Umbilical cord (tissue), 2 donors: ENCODE measurements around the gene EFL1. TPM values are rescaled to one million over a fixed set of nuclear protein-coding genes. Genes with fewer than 3 reads are reported as not detected.
A peak's percentile ranks its signal among the peaks of the same experiment; 100 is the strongest.
"Not testable (repeated sequence)": the region's sequence is repeated elsewhere in the genome, so short reads cannot be mapped to it uniquely, and the experiment has no call there.

Experiments
- DNase-seq: peaks from one replicate; pipeline ENCODE4 v3.0.0-alpha.2; 2015; ENCODE audit warnings: low spot score
- total RNA-seq: library from RNA; depleted of rRNA; stranded (reverse); fragments of >200 nt; gene quantifications from one replicate; pipeline ENCODE4 v1.2.3, GENCODE V29; 2014; ENCODE audit warnings: low replicate concordance; ENCODE audit not compliant: insufficient read depth

Gene EFL1
- total RNA-seq, 1 donor from 2014 or later: 12.5 TPM

DNA sequence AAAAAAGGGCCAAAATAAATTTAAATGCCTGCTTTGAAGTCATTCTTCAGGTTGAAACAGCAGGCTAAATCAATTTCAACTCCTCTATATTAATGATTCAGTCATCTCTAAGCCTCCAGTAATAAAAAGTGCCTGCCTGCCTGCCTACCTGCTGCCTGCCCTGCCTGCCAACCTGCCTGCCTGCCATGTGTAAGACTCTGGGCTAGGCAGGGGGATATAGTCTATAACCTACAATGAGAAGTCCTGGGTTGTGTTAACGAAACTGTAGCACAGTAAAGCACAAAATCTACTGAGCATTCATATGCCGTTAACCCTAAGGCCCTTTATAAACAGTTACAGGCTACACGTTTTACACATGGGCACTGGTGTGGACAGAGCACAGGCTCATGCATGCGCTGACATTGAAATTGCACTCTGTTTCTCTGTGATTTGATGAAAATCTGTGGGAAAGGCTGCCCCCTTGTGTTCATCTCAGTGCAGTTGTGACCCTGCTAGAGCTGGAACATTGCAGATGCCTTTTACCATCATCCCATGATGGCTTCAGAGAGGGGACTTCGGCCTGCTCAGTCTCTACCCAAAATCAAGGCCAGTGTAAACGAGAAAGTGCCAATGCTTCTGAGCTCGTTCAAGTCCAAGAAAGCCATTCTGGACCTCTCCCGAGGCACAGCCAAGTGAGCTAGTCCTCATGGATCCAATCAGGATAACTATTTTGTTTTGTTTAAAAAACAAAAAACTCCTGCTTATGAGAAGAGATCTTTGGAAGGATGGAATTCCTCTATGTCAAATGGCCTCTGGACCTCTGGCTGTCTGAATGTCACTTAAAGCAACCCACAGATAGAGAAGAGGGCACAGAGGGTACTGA, 64.6 kb downstream of the EFL1 start:
- peak; percentile 84 for DNase-seq

DNA sequence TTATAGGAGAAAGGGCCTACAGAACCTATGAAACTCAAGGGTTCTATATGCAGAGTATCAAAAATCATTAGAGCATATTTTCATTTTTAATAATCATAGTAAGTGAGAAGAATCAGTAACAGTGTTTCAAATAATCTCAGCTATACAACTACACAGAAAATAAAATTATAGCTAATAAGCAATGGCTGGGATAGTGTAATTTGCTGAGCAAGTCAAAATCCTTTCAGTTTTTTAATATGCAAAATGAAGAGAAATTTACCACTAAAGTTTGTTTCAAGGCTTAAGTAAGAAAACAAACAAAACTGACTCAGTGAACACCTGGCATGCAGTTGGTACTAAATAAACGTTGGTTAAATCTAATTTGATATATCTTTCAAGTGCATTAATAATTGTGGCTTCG, 66.2 kb downstream of the EFL1 start:
- no peak for DNase-seq

DNA sequence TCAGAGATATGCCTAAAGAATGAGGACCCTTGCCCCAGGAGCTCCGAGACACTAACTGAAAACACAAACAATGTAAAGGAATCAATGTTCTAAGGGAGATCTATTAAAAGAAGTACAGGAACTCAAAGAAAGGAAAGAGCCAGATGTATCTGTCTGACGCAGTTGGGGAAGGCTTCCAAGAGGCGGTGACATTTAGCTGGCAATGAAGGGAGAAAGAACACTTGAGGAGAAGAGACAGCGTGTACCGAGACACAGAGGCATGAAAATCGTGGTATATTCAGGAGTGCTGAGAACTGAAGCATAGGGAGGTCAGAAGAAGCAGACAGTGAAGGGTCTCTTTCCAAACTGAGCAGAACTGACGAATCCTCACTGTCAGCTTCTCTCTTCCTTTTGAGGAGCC, 66.7 kb downstream of the EFL1 start:
- DNase-seq: not testable (repeated sequence)

DNA sequence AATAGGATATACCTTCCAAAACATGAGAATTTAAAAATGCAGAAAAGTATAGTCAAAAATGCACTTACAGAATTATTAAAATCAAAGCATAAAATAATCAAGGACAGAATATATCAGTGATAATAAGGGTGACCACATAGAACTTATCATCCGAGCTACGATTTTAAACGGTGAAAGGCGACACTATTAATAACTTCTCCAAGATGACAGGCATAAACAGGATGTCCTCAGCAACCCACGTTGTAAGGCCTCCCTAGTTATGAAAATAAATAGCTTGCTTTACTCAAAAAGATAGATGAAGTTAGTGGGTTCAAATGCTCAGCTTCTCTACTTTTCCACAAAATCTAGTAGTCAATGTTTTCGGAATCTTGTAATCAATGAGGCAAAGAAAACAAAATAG, 68.0 kb downstream of the EFL1 start:
- DNase-seq: not testable (repeated sequence)

DNA sequence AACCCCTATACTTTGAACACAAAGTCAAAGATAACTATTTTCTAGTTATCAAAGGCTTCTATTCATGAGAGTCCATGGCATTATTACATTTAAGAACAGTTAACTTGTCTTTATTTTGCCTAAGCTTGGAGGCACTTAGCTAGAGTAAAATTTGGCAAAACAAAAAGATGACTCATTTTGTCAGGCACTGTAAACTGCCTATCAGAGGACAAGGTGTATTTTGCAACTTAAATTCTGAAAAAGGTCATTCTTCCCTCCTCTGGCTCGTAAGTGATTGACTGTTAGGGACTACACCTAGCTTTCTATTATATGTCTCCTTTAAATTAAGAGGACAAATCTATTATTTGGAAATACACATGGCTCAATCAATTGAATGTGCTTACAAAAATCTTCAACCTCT, 69.1 kb downstream of the EFL1 start:
- not testable (repeated sequence) for DNase-seq

DNA sequence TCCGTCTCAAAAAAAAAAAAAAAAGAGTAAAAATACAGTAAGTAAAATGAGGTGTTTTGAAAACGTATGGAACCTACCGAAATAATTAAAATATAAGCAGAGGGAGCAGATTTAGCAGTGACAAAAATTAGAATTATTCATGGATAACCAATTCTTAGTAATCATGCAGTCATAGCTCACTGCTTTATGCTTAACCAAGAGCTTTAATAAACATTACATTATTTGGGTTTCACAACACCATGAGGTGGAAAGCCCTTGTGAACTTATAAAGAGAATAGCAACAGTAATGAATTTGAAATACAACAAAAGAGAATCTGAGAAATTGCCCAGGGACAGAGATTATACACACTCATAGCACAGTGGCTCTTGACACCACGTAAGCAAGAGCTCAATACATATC, 70.1 kb downstream of the EFL1 start:
- not testable (repeated sequence) for DNase-seq

DNA sequence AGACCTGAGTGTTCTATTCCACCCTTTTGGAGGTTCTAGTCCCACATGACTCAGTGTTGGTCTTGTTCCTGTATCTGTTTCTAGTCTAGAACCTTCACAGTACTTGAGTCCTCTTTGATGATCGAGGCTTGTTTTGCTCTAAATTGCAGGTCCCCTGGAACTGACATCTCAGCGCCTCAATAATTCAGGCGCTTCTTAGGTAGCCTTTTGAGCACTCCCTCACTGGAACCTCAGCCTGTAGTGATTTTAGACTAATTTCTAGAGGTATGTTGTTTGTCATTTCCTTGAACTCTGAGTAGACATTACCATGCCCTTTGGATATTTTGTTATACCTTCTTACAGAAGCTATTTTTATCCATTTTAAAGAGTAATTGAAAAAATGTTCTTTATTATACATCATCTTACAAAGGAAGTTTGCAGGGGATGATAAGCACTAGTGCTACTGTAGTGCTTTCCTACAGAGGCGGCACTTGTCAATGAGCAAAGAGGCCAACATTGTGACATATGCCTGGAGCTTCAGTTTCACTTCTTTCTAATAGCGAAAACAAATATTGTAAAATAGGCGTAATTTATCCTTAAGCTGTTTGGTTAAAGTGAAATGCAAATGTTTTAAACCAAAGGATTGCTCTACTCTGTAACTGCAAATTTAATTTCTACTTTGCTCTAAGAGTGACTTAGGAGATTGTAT, 75.7 kb downstream of the EFL1 start:
- DNase-seq: no peak

DNA sequence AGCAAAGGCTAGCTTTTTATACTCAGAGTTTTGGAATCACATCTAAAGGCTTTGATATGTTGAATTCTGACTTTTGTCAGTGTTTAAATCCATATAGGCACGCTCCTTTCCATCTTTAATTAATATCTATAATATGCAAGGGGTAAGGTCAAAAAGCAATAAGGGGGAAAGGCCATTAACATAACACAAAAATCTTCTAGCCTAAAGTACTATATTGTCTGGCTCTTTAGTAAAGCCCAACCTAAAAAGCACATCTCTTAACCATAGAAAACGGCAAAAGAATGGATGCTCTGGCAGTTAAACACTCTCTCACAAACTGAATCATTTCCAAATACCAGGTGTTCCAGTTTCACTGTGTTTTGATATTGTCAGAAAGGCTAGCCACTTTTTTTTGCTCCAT, 76.4 kb downstream of the EFL1 start:
- DNase-seq: no peak

DNA sequence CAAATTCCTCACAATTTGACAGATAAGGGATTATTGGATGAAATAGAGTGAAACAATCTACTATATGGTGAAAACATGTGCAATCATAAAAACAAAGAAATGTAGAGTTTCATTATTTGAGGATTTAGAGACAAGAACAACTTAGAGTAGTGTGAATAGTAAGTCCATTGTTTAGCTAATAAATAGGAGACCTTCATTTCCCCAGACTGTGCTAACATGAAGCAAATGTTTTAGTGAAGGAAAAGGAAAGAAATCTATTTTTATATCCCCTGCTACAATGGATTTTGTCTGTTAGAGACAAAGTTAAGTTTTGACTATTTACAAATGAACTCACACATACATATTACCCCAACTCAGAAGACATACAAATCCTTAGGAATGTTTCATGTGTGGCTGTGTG, 77.8 kb downstream of the EFL1 start:
- DNase-seq: no peak

DNA sequence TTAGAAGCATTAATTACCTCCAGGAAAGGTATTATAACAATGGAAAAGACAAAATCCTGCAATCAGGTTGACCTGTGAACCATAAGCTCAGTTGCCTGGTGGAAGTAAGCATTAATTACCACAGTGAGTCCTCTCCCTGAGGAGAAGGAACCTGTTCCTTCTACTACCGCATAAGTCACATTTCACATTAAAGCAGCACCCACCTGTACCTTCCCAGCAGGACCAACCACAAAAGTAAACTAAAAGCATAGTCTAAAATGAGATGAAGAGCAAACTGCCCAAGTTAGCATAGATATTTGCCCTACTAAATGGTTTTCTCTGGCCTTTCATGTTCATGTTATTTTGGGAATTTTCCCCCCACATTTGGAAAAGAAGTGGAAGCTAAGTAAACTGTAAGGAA, 78.2 kb downstream of the EFL1 start:
- DNase-seq: no peak

DNA sequence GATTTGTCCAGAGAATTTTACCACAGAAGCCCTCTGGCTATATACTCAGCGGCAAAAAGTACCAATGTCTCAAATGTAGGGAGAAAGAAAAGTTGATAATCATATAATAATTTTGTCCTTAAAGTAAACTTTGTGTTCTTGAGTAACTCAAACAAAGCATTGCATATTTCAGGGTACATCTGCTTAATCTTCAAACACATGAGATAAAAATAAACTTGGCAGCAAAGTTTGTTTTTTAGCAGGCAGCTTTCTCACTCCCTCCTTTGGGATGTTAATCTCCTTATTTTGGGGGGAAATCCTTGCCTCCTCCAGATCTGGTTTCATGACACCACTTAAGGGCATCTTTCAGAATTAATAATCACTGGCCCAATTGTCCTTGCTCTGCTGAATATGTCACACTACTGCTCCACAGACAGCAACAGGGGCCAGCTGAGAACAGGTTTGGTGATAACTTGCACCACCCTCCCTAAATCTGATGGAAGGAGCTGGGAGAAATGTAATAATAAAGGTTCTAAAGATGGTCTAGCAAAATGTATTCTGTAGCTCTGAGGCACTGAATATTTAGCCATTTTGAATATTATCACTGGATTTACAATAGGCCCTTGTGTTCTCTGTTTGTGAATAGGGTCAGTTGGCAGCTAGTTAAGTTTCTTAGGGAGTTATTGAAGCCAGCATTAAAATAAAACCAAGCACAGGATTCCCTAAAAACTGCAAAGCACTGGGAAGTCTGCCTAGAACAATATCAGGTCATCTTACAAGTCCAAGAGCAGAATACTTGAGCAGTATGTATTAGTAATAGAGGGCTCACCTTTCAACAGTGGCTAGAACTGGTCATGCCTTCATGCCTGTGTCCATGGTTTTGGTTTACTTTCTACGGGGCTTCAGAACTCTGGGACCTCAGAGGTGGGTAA, 79.2 kb downstream of the EFL1 start:
- no peak for DNase-seq

DNA sequence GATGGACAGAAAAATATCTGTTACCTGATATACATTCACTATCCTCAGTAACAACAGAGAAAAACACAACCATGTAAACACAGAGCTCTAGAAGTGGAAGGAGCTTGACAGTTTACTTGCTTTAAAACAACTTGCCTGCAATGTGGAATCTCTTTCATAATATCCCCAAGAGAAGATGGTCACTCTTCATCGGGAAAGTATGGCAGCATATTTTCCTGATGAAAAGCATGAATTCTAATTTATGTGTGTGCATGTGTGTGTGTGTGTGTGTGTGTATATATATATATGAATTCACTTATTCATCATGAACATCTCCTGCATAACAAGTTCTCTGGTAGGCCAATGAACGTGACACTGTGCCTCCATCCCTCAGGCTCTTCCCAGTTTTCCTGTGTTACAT, 81.2 kb downstream of the EFL1 start:
- no peak for DNase-seq

DNA sequence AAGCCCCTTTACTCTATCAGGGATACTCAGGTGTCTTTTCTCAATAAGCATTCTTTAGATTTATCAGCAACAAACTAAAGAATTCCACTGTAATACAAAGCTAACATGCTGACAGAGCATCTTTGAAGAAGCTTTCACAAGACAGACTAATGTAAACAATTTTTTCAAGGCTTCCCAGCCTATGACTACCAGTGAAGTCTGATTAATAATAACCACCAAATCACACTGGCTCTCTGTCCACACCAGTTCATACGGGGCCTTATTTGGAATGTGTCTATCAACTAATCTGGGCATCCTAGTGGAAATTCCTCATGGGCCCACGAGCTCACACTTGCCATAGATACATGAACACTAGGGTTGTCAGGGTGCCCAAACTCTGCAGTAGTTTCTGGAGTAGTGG, 84.5 kb downstream of the EFL1 start:
- DNase-seq: peak; percentile 15

DNA sequence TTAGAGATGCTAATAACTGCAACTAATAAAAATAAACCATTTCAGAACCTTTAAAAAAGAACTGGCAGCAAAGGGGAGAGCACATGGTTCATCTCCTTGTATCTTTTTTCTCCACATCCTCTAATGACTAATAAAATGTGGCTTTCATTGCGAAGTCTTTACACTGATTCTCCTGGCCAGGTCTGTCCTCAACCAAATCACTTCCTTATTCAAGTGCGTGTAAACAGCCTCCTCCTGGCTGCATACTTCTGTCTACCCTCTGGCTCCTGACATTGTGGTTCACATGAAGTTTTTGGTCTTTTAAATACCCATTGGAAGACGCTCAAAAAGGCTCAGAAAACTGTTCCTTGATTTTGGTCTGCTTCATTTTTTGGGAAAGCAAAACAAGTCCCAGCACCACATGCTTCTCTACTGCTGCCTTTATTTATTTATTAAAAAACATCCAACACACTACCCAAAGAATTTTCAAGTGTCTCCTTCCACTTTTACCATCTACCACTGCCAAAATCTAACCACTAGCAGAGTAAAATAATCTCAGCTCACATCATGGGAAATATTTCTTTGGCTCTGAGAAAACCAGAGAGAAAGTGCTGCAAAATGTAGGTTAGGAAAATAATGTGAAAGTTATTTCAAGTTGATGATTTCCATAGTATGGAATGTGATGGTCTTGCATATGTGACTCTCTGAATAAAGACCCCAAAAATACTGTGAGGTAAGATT, 85.1 kb downstream of the EFL1 start:
- peak; percentile 8 for DNase-seq

DNA sequence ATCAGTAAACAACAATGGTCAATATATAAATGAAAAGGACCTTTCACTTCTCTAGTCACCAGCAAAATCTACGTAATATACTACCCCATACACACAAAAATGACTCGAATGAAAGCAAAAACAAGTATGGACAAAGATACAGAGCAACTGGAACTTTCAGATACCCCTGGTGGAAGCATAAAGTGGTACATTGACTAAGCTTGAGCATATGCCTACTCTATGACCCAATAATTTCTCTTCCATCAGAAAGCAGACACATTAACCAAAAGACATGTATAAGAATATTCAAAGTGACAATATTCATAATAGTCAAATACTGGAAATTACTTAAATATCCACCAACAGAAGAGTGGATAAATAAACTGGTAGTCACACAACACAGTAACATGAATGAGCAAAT, 86.0 kb downstream of the EFL1 start:
- DNase-seq: no peak

DNA sequence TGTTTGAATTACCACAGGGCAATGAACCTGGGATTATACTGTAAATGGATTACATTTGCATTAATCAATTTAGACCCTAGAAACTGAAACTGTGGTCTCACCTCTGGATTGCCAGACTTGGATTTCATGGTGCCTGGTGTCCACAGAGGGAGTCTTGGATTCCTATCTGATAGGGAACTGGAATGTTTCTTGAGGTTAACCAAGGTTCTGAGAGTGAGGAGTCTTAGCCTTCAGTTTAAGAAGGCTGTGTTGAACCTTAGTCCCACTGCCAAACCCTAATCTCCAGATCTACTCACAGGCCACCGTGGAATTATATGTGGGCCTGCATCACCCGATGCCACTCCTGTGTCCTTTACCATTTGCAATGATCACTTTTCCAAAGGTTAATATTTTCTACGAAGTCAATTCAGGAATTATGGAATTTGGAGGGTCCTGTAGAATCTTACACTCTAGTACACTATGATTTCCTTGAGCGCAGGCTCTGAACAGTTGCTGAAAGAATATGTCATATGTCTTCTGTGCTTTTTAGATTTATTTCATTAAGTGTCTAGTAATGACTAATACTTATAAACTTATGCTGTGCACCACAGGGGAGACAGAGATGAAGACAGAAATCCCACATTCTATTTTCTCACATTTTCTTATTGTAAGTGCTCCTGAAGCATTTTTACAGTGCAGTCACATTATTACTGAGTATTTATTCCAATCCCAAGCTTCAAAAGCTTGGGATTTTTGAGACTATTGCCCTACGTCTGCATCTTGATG, 87.9 kb downstream of the EFL1 start:
- no peak for DNase-seq

DNA sequence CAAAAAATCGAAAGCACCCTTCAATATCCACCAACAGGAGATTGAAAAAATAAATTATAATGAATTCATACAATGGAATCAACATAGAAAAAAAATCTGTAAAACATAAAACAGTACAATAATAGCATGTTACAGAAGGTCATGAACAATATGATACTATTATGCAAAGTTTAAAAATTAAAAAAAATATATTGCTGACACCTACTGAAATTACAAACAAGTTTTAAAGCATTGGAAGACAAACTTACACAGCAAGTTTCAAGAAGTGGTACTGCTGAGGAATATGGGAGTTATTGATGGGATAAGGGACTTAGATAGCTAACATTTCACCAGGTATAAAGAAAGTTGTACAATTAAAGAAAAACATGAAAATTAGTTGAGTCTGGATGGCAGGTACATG, 89.4 kb downstream of the EFL1 start:
- DNase-seq: no peak

DNA sequence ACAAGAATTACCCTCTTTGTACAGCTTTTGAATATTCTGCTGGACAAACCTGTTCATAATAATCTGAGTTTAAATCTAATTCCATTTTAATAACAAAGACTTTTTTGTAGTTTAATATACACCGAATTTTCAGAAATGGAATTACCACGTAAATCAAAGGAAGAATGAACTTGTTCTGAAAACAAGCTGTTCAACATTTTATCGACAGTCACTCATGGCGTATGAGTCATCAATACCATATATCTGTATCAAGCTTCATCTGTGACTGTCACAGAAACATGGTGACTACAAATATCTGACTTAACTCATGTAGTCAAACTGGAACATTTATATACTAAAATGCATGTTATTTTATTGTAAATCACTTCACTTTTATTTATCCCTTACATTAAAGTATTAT, 90.0 kb downstream of the EFL1 start:
- no peak for DNase-seq

DNA sequence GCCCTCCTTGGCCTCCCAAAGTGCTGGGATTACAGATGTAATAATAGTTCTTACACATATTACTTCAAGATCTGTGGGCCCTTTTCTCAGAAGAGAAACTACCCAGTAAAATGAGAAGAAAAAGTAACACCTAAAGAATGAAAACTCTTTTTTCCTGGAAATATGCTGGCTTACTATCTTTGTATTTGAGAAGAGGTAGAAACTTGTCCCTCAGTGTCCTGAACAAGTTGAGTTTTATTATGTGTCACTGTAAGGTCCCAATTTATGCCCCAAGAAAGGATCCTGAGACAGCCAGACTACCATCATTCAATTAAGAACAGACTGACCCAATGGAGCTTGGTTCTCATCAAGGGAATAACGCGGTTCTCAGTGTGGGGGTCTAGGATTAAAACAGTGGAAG, 93.8 kb downstream of the EFL1 start:
- no peak for DNase-seq

DNA sequence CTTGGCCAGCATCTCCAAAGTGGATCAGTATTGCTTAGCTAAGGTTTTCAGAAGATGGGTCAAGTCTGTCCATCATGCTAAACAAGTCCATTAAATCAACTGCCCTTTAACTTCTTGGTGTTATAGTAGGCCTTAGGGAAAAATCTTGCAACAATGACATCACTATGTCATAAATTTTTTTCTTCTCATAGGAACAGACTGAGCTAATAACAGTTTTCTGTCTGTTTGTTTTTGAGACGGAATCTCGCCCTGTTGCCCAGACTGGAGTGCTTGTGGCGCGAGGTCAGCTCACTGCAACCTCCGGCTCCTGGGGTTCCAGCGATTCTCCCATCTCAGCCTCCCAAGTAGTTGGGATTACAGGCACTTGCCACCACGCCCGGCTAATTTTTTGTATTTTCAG, 94.2 kb downstream of the EFL1 start:
- DNase-seq: no peak

DNA sequence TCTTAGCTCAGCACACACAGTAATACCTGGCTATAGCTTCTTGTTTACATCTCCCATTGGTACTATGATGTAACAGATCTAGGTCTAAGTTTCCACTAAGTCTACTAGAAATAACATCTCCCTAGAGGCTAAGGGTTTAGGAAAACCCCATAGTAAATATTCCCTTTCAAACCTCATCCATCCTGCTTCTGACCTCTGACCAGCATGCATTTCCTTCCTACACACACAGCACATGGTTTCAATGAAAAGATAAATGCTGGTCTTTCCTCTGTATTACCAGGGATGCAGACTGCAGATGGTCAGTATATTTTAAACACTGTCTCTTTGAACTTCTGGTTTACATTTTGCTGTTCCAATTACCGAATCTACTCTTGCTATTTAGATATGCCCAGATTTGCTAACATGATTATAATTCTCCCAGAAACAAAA, 96.6 kb downstream of the EFL1 start:
- DNase-seq: no peak
